WTC11 (cell line): ENCODE data around the gene ARHGEF10L.

ENCODE experiments used
- FOXJ3 ChIP-seq: sonication (generic); formaldehyde crosslinking; IDR thresholded peaks from 2 replicates; pipeline ENCODE4 v1.9.0; 2021; ENCODE audit warnings: missing genetic modification reagents, mild to moderate bottlenecking, borderline replicate concordance
- TF ChIP-seq, protein P1 (sequence below): sonication (generic); formaldehyde crosslinking; IDR thresholded peaks from 2 replicates; pipeline ENCODE4 v1.8.0; 2022; ENCODE audit warnings: mild to moderate bottlenecking, missing genetic modification reagents
- TF ChIP-seq, protein P2 (sequence below): fragments of 200-600 bp; IDR thresholded peaks from 2 replicates; pipeline ENCODE4 v1.8.0; 2022; ENCODE audit warnings: antibody characterized with exemption
- TF ChIP-seq, protein P3 (sequence below): sonication (generic); formaldehyde crosslinking; IDR thresholded peaks from 2 replicates; pipeline ENCODE4 v1.8.0; 2022; ENCODE audit warnings: mild to moderate bottlenecking, missing genetic modification reagents

DNA sequence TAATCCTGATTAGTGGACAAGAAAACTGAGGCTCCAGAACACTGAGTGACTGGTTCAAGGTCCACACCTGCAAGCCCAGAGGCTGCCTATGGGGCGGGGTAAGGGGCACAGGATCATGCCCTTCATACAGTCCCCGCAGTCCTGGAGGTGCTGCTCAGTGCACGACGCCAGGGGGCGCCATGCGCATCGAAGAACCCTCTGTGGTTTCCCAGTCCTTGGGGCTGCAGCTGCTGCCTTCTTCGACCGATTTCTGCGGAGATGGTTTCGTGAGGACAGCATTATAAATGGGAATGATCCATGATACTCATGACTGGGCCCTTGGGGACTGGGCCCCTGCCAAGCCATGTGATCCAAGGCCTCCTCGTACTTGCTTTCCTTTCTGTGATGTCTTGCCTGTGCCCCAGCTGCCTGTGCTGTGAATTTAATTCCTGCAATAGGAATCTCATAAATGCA, 37.1 kb upstream of the ARHGEF10L start:
- TF ChIP-seq, protein P1, sequence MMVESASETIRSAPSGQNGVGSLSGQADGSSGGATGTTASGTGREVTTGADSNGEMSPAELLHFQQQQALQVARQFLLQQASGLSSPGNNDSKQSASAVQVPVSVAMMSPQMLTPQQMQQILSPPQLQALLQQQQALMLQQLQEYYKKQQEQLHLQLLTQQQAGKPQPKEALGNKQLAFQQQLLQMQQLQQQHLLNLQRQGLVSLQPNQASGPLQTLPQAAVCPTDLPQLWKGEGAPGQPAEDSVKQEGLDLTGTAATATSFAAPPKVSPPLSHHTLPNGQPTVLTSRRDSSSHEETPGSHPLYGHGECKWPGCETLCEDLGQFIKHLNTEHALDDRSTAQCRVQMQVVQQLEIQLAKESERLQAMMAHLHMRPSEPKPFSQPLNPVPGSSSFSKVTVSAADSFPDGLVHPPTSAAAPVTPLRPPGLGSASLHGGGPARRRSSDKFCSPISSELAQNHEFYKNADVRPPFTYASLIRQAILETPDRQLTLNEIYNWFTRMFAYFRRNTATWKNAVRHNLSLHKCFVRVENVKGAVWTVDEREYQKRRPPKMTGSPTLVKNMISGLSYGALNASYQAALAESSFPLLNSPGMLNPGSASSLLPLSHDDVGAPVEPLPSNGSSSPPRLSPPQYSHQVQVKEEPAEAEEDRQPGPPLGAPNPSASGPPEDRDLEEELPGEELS (CRISPR knock-in tag), result no peak
- TF ChIP-seq, protein P2, sequence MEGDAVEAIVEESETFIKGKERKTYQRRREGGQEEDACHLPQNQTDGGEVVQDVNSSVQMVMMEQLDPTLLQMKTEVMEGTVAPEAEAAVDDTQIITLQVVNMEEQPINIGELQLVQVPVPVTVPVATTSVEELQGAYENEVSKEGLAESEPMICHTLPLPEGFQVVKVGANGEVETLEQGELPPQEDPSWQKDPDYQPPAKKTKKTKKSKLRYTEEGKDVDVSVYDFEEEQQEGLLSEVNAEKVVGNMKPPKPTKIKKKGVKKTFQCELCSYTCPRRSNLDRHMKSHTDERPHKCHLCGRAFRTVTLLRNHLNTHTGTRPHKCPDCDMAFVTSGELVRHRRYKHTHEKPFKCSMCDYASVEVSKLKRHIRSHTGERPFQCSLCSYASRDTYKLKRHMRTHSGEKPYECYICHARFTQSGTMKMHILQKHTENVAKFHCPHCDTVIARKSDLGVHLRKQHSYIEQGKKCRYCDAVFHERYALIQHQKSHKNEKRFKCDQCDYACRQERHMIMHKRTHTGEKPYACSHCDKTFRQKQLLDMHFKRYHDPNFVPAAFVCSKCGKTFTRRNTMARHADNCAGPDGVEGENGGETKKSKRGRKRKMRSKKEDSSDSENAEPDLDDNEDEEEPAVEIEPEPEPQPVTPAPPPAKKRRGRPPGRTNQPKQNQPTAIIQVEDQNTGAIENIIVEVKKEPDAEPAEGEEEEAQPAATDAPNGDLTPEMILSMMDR, result peak; percentile 97
- TF ChIP-seq, protein P3, sequence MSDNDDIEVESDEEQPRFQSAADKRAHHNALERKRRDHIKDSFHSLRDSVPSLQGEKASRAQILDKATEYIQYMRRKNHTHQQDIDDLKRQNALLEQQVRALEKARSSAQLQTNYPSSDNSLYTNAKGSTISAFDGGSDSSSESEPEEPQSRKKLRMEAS (CRISPR knock-in tag), result peak; percentile 33; the same call in 1 of the 2 replicates
- no peak for TF ChIP-seq FOXJ3
